Kidney glomerular epithelial cell (primary cell): ENCODE results near the gene TNXB.
"Not testable (repeated sequence)": the region's sequence is repeated elsewhere in the genome, so short reads cannot be mapped to it uniquely, and the experiment has no call there.

Source experiments
- DNase-seq: peaks from one replicate; lab custom pipeline; 2025; lab: John Stamatoyannopoulos, UW

The TNXB gene

GRCh38 chr6:32039321-32040274 is 69.5 kb downstream of the TNXB start:
- not testable (repeated sequence) for DNase-seq

GRCh38 chr6:32038878-32039277 is 70.3 kb downstream of the TNXB start:
- not testable (repeated sequence) for DNase-seq

DNA sequence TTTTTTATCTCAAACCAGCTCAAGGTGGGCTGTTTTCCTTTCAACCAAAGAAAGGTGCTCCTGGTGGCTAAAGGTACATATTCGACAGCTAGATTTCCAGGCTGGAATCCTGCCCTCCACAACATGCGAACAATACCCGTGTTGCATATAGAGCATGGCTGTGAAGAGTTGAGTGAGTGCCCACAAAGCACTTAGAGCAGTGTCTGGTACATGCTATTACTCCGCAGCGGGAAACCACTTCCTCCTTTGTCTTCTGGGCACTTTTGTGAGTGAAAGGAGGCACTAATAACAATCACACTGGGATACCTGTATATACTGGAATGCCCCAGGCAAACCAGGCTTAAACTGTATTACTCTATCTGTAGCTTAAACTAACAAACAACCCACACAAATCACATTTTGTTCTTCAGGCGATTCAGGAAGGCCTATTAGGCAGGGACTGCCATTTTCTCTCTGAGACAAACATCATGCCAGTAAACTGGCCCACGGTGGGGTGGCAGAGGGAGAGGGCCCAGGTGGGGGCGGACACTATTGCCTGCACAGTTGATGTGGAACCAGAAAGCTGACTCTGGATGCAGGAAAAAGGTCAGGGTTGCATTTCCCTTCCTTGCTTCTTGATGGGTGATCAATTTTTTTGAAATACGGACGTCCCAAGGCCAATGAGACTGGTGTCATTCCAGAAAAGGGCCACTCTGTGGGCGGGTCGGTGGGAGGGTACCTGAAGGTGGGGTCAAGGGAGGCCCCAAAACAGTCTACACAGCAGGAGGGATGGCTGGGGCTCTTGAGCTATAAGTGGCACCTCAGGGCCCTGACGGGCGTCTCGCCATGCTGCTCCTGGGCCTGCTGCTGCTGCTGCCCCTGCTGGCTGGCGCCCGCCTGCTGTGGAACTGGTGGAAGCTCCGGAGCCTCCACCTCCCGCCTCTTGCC is 71.3 kb downstream of the TNXB start, which contains the start of gene CYP21A2:
TSS of gene CYP21A2 (plus strand) at position 818 of the 927 bp plus-strand sequence. CDS start at position 826, 8 bp downstream.
- not testable (repeated sequence) for DNase-seq

DNA sequence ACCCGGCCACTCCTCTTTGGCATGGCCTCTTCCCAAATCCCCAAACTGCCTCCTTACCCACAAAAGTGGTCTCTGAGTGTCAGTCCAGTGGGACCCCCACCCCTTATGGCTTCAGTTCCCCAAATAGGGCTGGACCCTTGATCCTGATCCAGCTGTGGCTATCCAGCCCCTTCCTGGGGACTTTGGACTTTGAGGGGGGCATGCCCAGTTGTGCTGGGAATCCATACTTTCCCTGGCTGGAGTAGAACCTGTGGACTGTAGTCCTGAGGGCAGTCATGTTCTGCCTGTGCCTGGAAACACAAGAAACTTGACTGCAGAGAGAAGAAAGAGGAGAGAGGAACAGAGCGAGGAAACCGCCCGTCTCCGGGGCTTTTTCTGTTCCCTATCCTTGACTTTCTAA is 72.0 kb downstream of the TNXB start:
- not testable (repeated sequence) for DNase-seq

- DNase-seq, result not testable (repeated sequence)
These were observed 73.7 kb downstream of the TNXB start for GRCh38 chr6:32035283-32036013.

- DNase-seq, result not testable (repeated sequence)
These were observed 79.6 kb downstream of the TNXB start for GRCh38 chr6:32029553-32029952.

DNA sequence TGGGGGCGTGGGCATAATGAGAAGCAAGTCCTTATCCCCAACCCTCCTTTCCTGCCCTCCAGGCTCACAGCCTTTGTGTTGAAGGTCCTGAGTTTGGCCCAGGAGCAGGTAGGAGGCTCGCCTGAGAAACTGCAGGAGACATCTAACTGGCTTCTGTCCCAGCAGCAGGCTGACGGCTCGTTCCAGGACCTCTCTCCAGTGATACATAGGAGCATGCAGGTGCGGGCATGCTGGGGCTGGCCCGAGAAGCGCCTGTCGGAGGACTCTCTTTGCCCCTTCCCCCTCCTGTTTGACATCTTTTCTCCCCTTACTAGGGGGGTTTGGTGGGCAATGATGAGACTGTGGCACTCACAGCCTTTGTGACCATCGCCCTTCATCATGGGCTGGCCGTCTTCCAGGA is 80.5 kb downstream of the TNXB start:
- DNase-seq, result not testable (repeated sequence)

- not testable (repeated sequence) for DNase-seq
These were observed 87.0 kb downstream of the TNXB start for GRCh38 chr6:32022100-32022499.

DNA sequence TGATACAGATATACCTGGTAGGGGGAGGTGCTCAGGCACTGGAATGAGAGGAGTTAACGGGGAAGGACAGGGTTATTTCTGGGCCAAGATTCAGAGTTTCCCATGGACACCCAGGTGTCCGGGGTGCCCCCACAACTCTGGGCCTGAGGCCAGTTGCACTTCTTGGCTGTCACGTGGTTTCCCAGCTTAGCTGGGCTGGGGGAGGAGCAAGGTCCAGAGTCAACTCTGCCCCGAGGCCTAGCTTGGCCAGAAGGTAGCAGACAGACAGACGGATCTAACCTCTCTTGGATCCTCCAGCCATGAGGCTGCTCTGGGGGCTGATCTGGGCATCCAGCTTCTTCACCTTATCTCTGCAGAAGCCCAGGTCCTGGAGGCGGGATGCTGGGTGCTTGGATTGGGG is 94.6 kb downstream of the TNXB start, which contains the start of gene C4B:
TSS of gene C4B (plus strand) at position 249 of the 400 bp plus-strand sequence. CDS start at position 300, 51 bp downstream.
- not testable (repeated sequence) for DNase-seq

DNA sequence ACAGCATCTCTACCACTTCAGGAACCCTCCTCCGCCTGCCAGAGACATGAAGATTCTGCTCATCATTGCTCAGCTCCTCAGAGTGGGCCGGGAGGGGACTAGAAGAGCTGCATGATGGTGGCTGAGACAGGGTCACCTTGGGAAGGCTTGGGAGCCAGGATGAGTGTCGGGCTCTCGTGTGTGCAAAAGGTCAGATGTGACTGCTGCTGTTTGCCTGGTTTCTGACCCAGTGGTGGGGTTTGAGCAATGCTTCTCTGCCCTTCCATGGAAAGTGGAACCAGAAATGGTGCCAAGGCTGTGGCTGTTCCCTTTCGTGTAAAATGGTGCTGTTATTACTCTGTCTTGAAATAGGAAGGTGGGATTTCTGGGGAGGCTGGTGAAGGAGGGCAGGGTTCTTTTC is 95.4 kb downstream of the TNXB start:
- not testable (repeated sequence) for DNase-seq

- DNase-seq, result not testable (repeated sequence)
These were observed 96.1 kb downstream of the TNXB start for GRCh38 chr6:32012941-32013617.

DNA sequence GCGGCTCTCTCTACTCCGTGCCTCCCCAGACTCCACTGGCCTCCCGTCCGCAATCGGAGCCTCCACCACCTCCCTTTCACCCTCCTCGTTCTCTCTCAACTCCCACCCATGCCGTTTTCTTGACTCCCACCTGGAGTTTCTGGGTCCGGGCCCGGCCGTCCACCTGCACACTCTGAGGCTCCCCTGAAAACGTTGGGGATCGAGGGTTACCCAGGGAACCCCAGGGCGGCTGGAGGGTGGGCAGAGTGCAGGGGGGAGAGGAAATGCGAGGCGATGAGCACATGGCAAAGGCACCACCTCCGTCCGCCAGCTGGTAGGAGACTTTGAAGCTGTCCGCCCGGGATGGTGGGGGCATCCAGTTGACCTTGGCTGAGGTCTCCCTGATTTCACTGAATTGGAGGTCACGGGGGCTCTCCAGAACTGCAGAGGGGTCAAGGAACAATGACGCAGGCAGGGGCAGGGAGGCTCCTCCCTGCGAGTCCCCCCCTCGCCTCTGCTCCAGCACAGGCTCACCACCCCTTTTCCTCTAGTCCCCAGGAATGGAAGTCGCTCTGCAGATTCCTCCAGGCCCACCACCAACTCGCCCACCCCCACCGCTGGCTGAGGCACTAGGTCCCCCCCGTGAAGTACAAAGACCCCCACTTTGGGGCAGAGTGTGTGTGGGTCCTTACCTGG is 98.1 kb downstream of the TNXB start:
- not testable (repeated sequence) for DNase-seq

DNA sequence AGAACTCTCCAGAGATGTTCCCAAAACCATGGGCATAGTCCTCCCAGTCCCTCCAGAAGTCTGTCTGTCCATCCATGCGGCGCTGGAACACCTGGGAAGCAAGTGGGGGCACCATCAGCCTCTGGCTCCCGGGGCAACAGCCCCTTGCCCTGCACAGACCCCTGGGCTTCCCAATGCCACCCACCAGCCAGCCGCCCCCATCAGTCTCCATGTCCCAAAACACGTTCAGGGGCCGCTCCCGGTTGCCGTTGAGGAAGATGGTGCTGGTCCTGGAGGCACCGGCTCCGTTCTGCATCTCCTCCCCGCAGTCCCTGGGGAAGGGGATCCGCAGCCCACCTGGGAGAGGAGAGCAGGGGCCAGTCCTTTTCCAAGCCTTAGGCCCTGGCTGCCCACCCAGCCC is 99.6 kb downstream of the TNXB start:
- DNase-seq, result not testable (repeated sequence)

- not testable (repeated sequence) for DNase-seq
These were observed 100.5 kb downstream of the TNXB start for GRCh38 chr6:32008616-32009015.

GRCh38 chr6:32008037-32008436 is 101.1 kb downstream of the TNXB start:
- not testable (repeated sequence) for DNase-seq

DNA sequence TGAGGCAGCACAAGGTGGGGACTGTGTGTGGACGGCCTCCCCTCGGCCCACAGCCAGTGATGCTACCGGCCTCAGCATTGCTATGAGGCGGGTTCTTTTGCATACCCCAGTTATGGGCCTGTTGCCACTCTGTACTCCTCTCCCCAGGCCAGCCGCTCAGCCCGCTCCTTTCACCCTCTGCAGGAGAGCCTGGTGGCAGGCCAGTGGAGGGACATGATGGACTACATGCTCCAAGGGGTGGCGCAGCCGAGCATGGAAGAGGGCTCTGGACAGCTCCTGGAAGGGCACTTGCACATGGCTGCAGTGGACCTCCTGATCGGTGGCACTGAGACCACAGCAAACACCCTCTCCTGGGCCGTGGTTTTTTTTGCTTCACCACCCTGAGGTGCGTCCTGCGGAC is 102.1 kb downstream of the TNXB start:
- not testable (repeated sequence) for DNase-seq

DNA sequence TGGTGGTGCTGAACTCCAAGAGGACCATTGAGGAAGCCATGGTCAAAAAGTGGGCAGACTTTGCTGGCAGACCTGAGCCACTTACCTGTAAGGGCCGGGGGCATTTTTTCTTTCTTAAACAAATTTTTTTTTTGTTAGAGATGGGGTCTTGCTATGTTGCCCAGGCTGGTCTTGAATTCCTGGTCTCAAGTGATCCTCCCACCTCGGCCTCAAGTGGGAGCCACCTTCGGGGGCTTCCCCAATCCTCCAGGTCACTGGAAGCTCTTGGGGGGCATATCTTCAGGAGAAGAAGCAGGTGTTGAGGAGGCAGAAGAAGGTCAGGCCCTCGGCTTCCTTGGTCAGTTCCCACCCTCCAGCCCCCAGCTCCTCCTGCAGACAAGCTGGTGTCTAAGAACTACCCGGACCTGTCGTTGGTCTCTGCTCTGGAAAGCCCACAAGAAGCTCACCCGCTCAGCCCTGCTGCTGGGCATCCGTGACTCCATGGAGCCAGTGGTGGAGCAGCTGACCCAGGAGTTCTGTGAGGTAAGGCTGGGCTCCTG is 103.1 kb downstream of the TNXB start:
- not testable (repeated sequence) for DNase-seq

DNA sequence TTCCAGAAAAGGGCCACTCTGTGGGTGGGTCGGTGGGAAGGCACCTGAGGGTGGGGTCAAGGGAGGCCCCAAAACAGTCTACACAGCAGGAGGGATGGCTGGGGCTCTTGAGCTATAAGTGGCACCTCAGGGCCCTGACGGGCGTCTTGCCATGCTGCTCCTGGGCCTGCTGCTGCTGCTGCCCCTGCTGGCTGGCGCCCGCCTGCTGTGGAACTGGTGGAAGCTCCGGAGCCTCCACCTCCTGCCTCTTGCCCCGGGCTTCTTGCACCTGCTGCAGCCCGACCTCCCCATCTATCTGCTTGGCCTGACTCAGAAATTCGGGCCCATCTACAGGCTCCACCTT is 103.6 kb downstream of the TNXB start:
- not testable (repeated sequence) for DNase-seq

DNA sequence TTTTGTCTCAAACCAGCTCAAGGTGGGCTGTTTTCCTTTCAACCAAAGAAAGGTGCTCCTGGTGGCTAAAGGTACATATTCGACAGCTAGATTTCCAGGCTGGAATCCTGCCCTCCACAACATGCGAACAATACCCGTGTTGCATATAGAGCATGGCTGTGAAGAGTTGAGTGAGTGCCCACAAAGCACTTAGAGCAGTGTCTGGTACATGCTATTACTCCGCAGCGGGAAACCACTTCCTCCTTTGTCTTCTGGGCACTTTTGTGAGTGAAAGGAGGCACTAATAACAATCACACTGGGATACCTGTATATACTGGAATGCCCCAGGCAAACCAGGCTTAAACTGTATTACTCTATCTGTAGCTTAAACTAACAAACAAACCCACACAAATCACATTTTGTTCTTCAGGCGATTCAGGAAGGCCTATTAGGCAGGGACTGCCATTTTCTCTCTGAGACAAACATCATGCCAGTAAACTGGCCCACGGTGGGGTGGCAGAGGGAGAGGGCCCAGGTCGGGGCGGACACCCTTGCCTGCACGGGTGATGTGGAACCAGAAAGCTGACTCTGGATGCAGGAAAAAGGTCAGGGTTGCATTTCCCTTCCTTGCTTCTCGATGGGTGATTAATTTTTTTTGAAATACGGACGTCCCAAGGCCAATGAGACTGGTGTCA is 104.1 kb downstream of the TNXB start:
- not testable (repeated sequence) for DNase-seq
